Activated CD4-positive, alpha-beta T cell treated with anti-CD3 and anti-CD28 coated beads for 4 hours (primary cell): ENCODE measurements around the gene ZCCHC3.

Experiments used
- DNase-seq, 2 donors: peaks; one replicate each; pipeline ENCODE4 v3.0.0-alpha.2; 2020

The ZCCHC3 gene

DNA sequence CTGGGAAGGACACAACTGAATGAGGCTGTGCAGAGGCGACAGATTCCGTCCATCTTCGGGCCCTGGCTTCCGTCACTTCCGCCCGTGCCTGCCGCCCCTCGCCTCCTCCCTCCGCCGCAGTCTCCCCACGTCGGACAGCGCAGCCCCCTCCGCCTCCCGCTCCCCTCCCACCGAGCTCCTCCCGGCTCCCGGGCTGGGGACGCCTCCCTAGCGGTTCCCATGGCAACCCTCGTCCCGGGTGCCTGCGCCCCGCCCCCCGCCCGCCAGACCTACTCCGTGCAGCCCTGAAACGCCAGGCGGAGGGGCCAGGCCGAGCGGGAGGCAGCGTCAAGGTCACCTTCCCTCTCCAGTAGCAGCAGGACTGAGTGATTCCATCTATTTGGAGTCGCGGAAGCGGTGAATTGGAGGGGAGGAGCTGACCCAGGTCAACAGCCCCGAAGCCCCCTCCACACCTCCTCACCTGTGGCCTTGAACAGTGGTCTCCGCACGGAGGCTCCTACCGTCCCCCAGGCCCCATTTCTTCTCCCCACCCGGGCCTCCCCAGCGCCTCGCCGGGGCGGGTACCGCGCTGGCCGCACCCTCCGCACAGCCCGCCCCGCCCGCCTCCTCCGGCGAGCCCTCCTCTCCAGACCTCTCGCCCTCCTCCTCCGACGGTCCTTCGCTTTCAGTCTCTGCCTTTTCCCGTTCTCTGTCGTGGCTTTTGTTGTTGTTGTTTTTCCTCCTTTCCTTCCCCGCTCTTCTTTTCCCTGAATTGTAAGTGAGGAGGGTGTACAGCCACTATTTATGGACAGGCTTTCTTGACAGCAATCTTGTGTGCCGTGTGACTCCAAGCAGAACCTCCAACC is 50.5 kb downstream of the ZCCHC3 start:
- peak; percentile 39 to 60 for DNase-seq

- no peak for DNase-seq
Measured at GRCh38 chr20:348972-349841, 51.8 kb downstream of the ZCCHC3 start.
